K562 (cell line): ENCODE results near the gene KCNC3. TPM values are rescaled to one million over a fixed set of nuclear protein-coding genes. Genes with fewer than 3 reads are reported as not detected.

Experiments
- CHD1 ChIP-seq: fragments of 200-600 bp; sonication (generic); IDR thresholded peaks from one replicate; pipeline ENCODE4 v1.6.1; 2012; ENCODE audit warnings: mild to moderate bottlenecking, moderate library complexity, low read length, inconsistent platforms
- CHD4 ChIP-seq: fragments of 200-600 bp; sonication (generic); IDR thresholded peaks from 3 replicates; pipeline ENCODE4 v1.6.1; 2012; ENCODE audit warnings: low read depth, mild to moderate bottlenecking, mixed read lengths, low read length, inconsistent platforms; ENCODE audit not compliant: insufficient read depth, insufficient replicate concordance, poor library complexity, severe bottlenecking
- CTCFL ChIP-seq: IDR thresholded peaks from 2 replicates; pipeline ENCODE4 v1.6.1; 2011; ENCODE audit warnings: borderline replicate concordance, low read depth, mild to moderate bottlenecking, moderate library complexity, low read length; ENCODE audit not compliant: insufficient read depth, poor library complexity, severe bottlenecking
- DNMT1 ChIP-seq: fragments of 450-650 bp; IDR thresholded peaks from 2 replicates; pipeline ENCODE4 v1.6.1; 2016; ENCODE audit warnings: antibody characterized with exemption, mild to moderate bottlenecking
- GABPB1 ChIP-seq: sonication (generic); formaldehyde crosslinking; IDR thresholded peaks from 2 replicates; pipeline ENCODE4 v1.8.0; 2022; ENCODE audit warnings: mild to moderate bottlenecking, missing genetic modification reagents
- GABPB2 ChIP-seq: fragments of 250-450 bp; sonication (Bioruptor Pico); conservative IDR thresholded peaks from 2 replicates; pipeline ENCODE4 v1.5.1; 2021; ENCODE audit warnings: mild to moderate bottlenecking
- HNRNPUL1 ChIP-seq: fragments of 200-400 bp; formaldehyde crosslinking; IDR thresholded peaks from 2 replicates; pipeline ENCODE4 v1.6.1; 2017; ENCODE audit warnings: low read length
- JUNB ChIP-seq: fragments of 450-650 bp; formaldehyde crosslinking; conservative IDR thresholded peaks from 2 replicates; pipeline ENCODE4 v1.4.0; 2020; ENCODE audit warnings: mild to moderate bottlenecking
- KLF10 ChIP-seq: fragments of 250-450 bp; sonication (Bioruptor Pico); IDR thresholded peaks from 2 replicates; pipeline ENCODE4 v1.6.1; 2021; ENCODE audit warnings: matching md5 sums
- NEUROD1 ChIP-seq: fragments of 150-350 bp; IDR thresholded peaks from 2 replicates; pipeline ENCODE4 v1.6.1; 2014; ENCODE audit warnings: borderline replicate concordance, low read length, low read depth; ENCODE audit not compliant: partially characterized antibody
- POLR2AphosphoS5 ChIP-seq: IDR thresholded peaks from 2 replicates; pipeline ENCODE4 v1.6.1; 2011; ENCODE audit warnings: mild to moderate bottlenecking, low read depth, low read length, moderate library complexity; ENCODE audit not compliant: control insufficient read depth, insufficient read depth
- SETDB1 ChIP-seq: IDR thresholded peaks from one replicate; pipeline ENCODE4 v1.6.1; 2012; ENCODE audit warnings: low read length, control low read depth, inconsistent platforms
- ZNF324 ChIP-seq: fragments of 250-450 bp; sonication (Bioruptor Pico); IDR thresholded peaks from 2 replicates; pipeline ENCODE4 v1.4.0; 2020; ENCODE audit warnings: mild to moderate bottlenecking
- ZNF695 ChIP-seq: fragments of 450-650 bp; formaldehyde crosslinking; IDR thresholded peaks from 2 replicates; pipeline ENCODE4 v1.4.0; 2020; ENCODE audit warnings: mild to moderate bottlenecking, moderate library complexity
- polyA plus RNA-seq, 8 experiments: library from polyadenylated mRNA; depleted of rRNA in 4 of 8; stranded (reverse) in 5 of 8; unstranded in 3 of 8; fragments of >200 nt; fragmentation: Nextera tagmentation in 2 of 8; fragmentation: Illumina TruSeq in 1 of 8; extraction: Ambion mirVana in 2 of 8; extraction: Trizol in 1 of 8; gene quantifications; 2 replicates each; pipeline versions ENCODE4 v1.2.1 to v1.2.3, GENCODE V29; 2011 to 2014; ENCODE audit warnings: inconsistent platforms in 1 of 8, missing spikeins in 1 of 8
- total RNA-seq, 7 experiments: library from RNA; depleted of rRNA in 6 of 7; stranded (reverse); fragments of >200 nt in 6 of 7; fragmentation: Illumina TruSeq in 2 of 7; extraction: Trizol in 2 of 7; gene quantifications; 2 replicates each; pipeline versions ENCODE4 v1.2.1 to v1.2.3, GENCODE V29; 2011 to 2021; ENCODE audit warnings: low replicate concordance in 1 of 7
- TF ChIP-seq, protein P1 (sequence below): sonication (generic); formaldehyde crosslinking; IDR thresholded peaks from 2 replicates; pipeline ENCODE4 v1.4.0; 2020; ENCODE audit warnings: mild to moderate bottlenecking, missing genetic modification reagents
- TF ChIP-seq, protein P2 (sequence below): fragments of 450-650 bp; conservative IDR thresholded peaks from 2 replicates; pipeline ENCODE4 v1.6.1; 2016; ENCODE audit warnings: missing genetic modification characterization, low read depth, mild to moderate bottlenecking, control low read depth, missing compliant biosample characterization
- TF ChIP-seq, protein P3 (sequence below): fragments of 450-650 bp; formaldehyde crosslinking; IDR thresholded peaks from 2 replicates; pipeline ENCODE4 v1.4.0; 2020; ENCODE audit warnings: mild to moderate bottlenecking

The KCNC3 gene
- total and polyA plus RNA-seq, 9 of the 15 experiments (the other 6 are each of a cell fraction or from before 2014, with no cell fraction given): 0.03 to 26.2 (median 2.0) TPM

DNA sequence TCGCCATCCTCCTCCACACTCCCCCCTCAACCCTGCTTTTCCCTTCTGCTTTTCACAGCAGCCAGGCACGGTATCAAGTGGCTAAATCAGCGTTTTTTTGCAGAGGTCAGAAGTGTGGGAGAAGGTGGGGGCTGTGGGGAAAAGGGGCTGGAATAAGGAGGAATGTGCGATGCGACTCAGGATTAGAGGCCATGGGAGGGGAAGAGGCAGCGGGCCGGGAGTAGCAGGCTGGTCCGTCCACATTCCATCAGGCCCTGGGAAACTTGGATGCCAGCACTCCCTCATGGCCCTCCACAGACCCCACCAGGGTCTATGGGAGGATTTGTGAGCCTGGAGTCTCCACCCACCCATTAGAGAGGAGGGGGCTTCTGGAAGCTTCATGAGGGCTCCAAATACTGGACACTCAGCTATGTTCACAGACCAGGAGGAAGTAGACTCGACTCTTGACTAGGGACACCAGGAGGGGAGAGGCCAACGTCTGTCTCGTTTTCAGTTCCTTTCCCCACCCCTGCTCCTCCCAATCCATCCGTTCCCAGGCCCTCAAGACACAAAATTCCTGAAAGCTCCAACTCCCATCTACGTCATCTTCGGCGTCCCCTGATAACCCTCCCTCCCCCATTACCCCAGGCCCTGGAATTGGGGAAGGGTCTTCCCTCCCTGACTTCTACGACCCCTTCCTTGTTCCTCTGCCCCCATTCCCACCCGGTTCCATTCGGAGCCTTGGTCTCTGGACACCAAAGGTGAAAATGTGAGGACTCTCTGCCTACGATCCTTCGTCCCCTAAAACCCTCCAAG lies 3.3 kb upstream of the KCNC3 start (continued):
- no peak for TF ChIP-seq ZNF324 (CRISPR knock-in tag)
- TF ChIP-seq ZNF695 (CRISPR knock-in tag): no peak
- no peak for TF ChIP-seq HNRNPUL1
- no peak for TF ChIP-seq DNMT1
- TF ChIP-seq, protein P1, sequence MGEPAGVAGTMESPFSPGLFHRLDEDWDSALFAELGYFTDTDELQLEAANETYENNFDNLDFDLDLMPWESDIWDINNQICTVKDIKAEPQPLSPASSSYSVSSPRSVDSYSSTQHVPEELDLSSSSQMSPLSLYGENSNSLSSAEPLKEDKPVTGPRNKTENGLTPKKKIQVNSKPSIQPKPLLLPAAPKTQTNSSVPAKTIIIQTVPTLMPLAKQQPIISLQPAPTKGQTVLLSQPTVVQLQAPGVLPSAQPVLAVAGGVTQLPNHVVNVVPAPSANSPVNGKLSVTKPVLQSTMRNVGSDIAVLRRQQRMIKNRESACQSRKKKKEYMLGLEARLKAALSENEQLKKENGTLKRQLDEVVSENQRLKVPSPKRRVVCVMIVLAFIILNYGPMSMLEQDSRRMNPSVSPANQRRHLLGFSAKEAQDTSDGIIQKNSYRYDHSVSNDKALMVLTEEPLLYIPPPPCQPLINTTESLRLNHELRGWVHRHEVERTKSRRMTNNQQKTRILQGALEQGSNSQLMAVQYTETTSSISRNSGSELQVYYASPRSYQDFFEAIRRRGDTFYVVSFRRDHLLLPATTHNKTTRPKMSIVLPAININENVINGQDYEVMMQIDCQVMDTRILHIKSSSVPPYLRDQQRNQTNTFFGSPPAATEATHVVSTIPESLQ (CRISPR knock-in tag): no peak
- TF ChIP-seq, protein P2, sequence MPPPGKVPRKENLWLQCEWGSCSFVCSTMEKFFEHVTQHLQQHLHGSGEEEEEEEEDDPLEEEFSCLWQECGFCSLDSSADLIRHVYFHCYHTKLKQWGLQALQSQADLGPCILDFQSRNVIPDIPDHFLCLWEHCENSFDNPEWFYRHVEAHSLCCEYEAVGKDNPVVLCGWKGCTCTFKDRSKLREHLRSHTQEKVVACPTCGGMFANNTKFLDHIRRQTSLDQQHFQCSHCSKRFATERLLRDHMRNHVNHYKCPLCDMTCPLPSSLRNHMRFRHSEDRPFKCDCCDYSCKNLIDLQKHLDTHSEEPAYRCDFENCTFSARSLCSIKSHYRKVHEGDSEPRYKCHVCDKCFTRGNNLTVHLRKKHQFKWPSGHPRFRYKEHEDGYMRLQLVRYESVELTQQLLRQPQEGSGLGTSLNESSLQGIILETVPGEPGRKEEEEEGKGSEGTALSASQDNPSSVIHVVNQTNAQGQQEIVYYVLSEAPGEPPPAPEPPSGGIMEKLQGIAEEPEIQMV: no peak
- no peak for TF ChIP-seq SETDB1
- no peak for TF ChIP-seq GABPB1 (CRISPR knock-in tag)
- TF ChIP-seq CHD1: peak; percentile 61
- no peak for TF ChIP-seq POLR2AphosphoS5
- TF ChIP-seq CTCFL: no peak
- TF ChIP-seq NEUROD1: no peak
- TF ChIP-seq, protein P3, sequence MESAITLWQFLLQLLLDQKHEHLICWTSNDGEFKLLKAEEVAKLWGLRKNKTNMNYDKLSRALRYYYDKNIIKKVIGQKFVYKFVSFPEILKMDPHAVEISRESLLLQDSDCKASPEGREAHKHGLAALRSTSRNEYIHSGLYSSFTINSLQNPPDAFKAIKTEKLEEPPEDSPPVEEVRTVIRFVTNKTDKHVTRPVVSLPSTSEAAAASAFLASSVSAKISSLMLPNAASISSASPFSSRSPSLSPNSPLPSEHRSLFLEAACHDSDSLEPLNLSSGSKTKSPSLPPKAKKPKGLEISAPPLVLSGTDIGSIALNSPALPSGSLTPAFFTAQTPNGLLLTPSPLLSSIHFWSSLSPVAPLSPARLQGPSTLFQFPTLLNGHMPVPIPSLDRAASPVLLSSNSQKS (CRISPR knock-in tag): no peak
- no peak for TF ChIP-seq GABPB2 (CRISPR knock-in tag)
- no peak for TF ChIP-seq JUNB (CRISPR knock-in tag)
- TF ChIP-seq CHD4: no peak
- TF ChIP-seq KLF10: no peak
